ENCODE data around the gene HNRNPA3. TPM values are rescaled to one million over a fixed set of nuclear protein-coding genes. Genes with fewer than 3 reads are reported as not detected.
A peak's percentile ranks its signal among the peaks of the same experiment; 100 is the strongest.

The HNRNPA3 gene
- total RNA-seq, 4 donors from 2014 or later: 56.4 to 256 (median 107) TPM

- no peak overlapping the region for H3K4me3 ChIP-seq
- no peaks in the 10 kb centered on the region for H3K36me3 ChIP-seq
- H3K9me3 ChIP-seq: no peaks in the 10 kb centered on the region
- no peaks in the 10 kb centered on the region for H3K4me1 ChIP-seq
- DNase-seq: no peak
- no peaks in the 10 kb centered on the region for H3K27me3 ChIP-seq
- TF ChIP-seq CTCF (IDR thresholded peaks at IDR 0.05): no peak
- no peak for TF ChIP-seq POLR2A (IDR thresholded peaks at IDR 0.05)
- no peak overlapping the region for H3K27ac ChIP-seq
- intact Hi-C loops (cut with DNase I; ENCODE audit: low total_unique reads): no loop called here
These were observed 8.2 kb upstream of the HNRNPA3 start for GRCh38 chr2:177204417-177204816.

GRCh38 chr2:177207101-177207500 lies 5.5 kb upstream of the HNRNPA3 start:
- H3K9me3 ChIP-seq: no peaks in the 10 kb centered on the region
- no peak overlapping the region for H3K4me3 ChIP-seq
- no peaks in the 10 kb centered on the region for H3K27me3 ChIP-seq
- no peaks in the 10 kb centered on the region for H3K4me1 ChIP-seq
- no peak overlapping the region for H3K27ac ChIP-seq
- DNase-seq: no peak
- intact Hi-C loops (cut with DNase I; ENCODE audit: low total_unique reads): loop anchor here (5.0 kb wide), 1 partner anchor 35 kb away; no protein-coding TSS in a partner anchor
- TF ChIP-seq POLR2A (IDR thresholded peaks at IDR 0.05): no peak
- TF ChIP-seq CTCF (IDR thresholded peaks at IDR 0.05): no peak
- no peaks in the 10 kb centered on the region for H3K36me3 ChIP-seq

GRCh38 chr2:177211169-177211568 lies 1.4 kb upstream of the HNRNPA3 start:
- H3K4me3 ChIP-seq: peak overlapping the region in 1 of 2 donors; percentile 50

GRCh38 chr2:177211576-177212105 lies 953 bp upstream of the HNRNPA3 start:
- H3K27me3 ChIP-seq: no peaks in the 10 kb centered on the region
- H3K9me3 ChIP-seq: no peaks in the 10 kb centered on the region
- intact Hi-C loops (cut with DNase I; ENCODE audit: low total_unique reads): loop anchor here (5.0 kb wide), 1 partner anchor 51 kb away; the partner anchor contains the start of gene NFE2L2
- no peaks in the 10 kb centered on the region for H3K36me3 ChIP-seq
- H3K27ac ChIP-seq: peak overlapping the region; percentile 93 to 99
- H3K4me3 ChIP-seq: peak overlapping the region; percentile 43 to 50
- H3K4me1 ChIP-seq: peaks cover 0 to 16% of the 10 kb centered on the region in 2 donors
- DNase-seq: no peak
- TF ChIP-seq CTCF (IDR thresholded peaks at IDR 0.05): no peak
- TF ChIP-seq POLR2A (IDR thresholded peaks at IDR 0.05): no peak

More at GRCh38 chr2:177211169-177211568, 1.4 kb upstream of the HNRNPA3 start:
- peak overlapping the region; percentile 93 to 99 for H3K27ac ChIP-seq
- H3K4me1 ChIP-seq: peaks cover 0 to 11% of the 10 kb centered on the region in 2 donors
- TF ChIP-seq POLR2A (IDR thresholded peaks at IDR 0.05) (no peak), CTCF (IDR thresholded peaks at IDR 0.05) (no peak)
- intact Hi-C loops (cut with DNase I; ENCODE audit: low total_unique reads): loop anchor here (5.0 kb wide), 1 partner anchor 51 kb away; the partner anchor contains the start of gene NFE2L2
- no peak for DNase-seq
- H3K27me3 ChIP-seq: no peaks in the 10 kb centered on the region
- no peaks in the 10 kb centered on the region for H3K36me3 ChIP-seq
- no peaks in the 10 kb centered on the region for H3K9me3 ChIP-seq

Measured in uterus (tissue), 4 donors.